Hepatocyte (in vitro differentiated cells): Measurements from ENCODE around the gene SMTN.

Source experiments
- EZH2 ChIP-seq: fragments of 200-600 bp; sonication (generic); IDR thresholded peaks from 2 replicates; pipeline ENCODE4 v1.6.1; 2016; ENCODE audit warnings: antibody characterized with exemption, mild to moderate bottlenecking, borderline replicate concordance
- EZH2phosphoT487 ChIP-seq: fragments of 200-600 bp; sonication (generic); IDR thresholded peaks from one replicate; pipeline ENCODE4 v1.6.1; 2018; ENCODE audit warnings: antibody characterized with exemption, mild to moderate bottlenecking, low read depth, moderate library complexity; ENCODE audit not compliant: unreplicated experiment, severe bottlenecking
- TF ChIP-seq, protein P1 (sequence below): fragments of 200-600 bp; sonication (generic); IDR thresholded peaks from 2 replicates; pipeline ENCODE4 v1.5.1; 2016; ENCODE audit warnings: antibody characterized with exemption, mild to moderate bottlenecking; ENCODE audit not compliant: poor library complexity

DNA sequence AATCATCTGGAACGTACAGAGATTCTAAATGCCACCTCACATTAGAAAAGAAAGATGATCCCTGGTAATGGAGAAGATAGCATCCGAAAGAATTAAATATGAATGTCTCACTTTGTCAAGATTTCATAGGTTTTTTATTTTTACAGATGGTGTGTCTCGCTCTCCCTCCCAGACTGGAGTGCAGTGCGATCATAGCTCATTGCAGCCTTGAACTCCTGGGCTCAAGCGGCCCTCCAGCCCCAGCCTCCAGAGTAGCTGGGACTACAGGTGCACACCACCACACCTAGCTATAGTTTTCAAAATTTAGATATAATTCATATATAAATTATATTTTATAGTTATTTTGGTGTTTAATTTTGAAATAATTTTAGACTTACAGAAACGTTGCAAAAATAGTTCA lies 16.7 kb upstream of the SMTN start:
- TF ChIP-seq, protein P1, sequence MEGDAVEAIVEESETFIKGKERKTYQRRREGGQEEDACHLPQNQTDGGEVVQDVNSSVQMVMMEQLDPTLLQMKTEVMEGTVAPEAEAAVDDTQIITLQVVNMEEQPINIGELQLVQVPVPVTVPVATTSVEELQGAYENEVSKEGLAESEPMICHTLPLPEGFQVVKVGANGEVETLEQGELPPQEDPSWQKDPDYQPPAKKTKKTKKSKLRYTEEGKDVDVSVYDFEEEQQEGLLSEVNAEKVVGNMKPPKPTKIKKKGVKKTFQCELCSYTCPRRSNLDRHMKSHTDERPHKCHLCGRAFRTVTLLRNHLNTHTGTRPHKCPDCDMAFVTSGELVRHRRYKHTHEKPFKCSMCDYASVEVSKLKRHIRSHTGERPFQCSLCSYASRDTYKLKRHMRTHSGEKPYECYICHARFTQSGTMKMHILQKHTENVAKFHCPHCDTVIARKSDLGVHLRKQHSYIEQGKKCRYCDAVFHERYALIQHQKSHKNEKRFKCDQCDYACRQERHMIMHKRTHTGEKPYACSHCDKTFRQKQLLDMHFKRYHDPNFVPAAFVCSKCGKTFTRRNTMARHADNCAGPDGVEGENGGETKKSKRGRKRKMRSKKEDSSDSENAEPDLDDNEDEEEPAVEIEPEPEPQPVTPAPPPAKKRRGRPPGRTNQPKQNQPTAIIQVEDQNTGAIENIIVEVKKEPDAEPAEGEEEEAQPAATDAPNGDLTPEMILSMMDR, result no peak
- no peak for TF ChIP-seq EZH2
- TF ChIP-seq EZH2phosphoT487, result no peak
